T-cell (primary cell): Measurements from ENCODE around the gene CRTAC1. TPM values are rescaled to one million over a fixed set of nuclear protein-coding genes. Genes with fewer than 3 reads are reported as not detected.

Experiments used
- ATAC-seq, 4 experiments: fragments of 200-7000 bp in 3 of 4; fragments of 150-1000 bp in 1 of 4; cut with Tn5 transposase; replicated peaks in 1 of 4; 1 replicate in 3 of 4; 2 replicates in 1 of 4; pipeline ENCODE4 v1.10.0; 2021; ENCODE audit warnings: moderate library complexity in 3 of 4, mild to moderate bottlenecking in 2 of 4, moderate number of reproducible peaks in 1 of 4
- CTCF ChIA-PET, 2 donors: fragments of 300-600 bp; sonication (Branson Sonifier 250); formaldehyde crosslinking; loops; one replicate each; lab custom pipeline; 2022; ENCODE audit warnings: antibody characterized with exemption in 2 of 2; lab: Charles Lee
- POLR2A ChIA-PET, 2 donors: fragments of 300-600 bp; sonication (Branson Sonifier 250); formaldehyde crosslinking; loops; one replicate each; lab custom pipeline; 2022; ENCODE audit warnings: antibody characterized with exemption in 2 of 2; lab: Charles Lee
- DNase-seq, 35 experiments: peaks; one replicate each; pipeline versions ENCODE4 v3.0.0 to v3.0.0-alpha.2; 2013 to 2023
- H3K27ac ChIP-seq: one replicate; pipeline ENCODE4 v1.5.1; 2013; ENCODE audit warnings: low read length
- H3K27me3 ChIP-seq, 2 experiments: replicated peaks in 1 of 2; 1 replicate in 1 of 2; 2 replicates in 1 of 2; pipeline versions ENCODE4 v1.6.1 to v1.7.0; 2013; ENCODE audit warnings: low read length in 1 of 2, mixed read lengths in 1 of 2; ENCODE audit not compliant: control insufficient read depth in 2 of 2, insufficient read depth in 2 of 2; ENCODE audit errors: extremely low read depth in 1 of 2
- H3K36me3 ChIP-seq, 2 donors: 1 replicate in 1 of 2; 2 replicates in 1 of 2; pipeline versions ENCODE4 v1.6.1 to v1.7.0; 2013; ENCODE audit warnings: low read length in 1 of 2; ENCODE audit not compliant: control insufficient read depth in 2 of 2, insufficient read depth in 1 of 2; ENCODE audit errors: extremely low read depth in 1 of 2
- H3K4me1 ChIP-seq, 2 experiments: 1 replicate in 1 of 2; 2 replicates in 1 of 2; pipeline versions ENCODE4 v1.6.1 to v1.7.0; 2013; ENCODE audit warnings: low read length in 2 of 2, mixed read lengths in 1 of 2; ENCODE audit not compliant: insufficient read depth in 2 of 2, control insufficient read depth in 1 of 2; ENCODE audit errors: extremely low read depth in 1 of 2
- H3K4me3 ChIP-seq, 2 donors: 1 replicate in 1 of 2; 2 replicates in 1 of 2; pipeline versions ENCODE4 v1.5.1 to v1.7.0; 2013; ENCODE audit warnings: mild to moderate bottlenecking in 2 of 2, low read length in 1 of 2, moderate library complexity in 1 of 2; ENCODE audit not compliant: control insufficient read depth in 1 of 2; ENCODE audit errors: extremely low read depth in 1 of 2
- H3K9me3 ChIP-seq: 2 replicates; pipeline ENCODE4 v1.7.0; 2013
- H3K27ac Mint-ChIP-seq, 2 donors: one replicate each; pipeline ENCODE4 v1.8.0; 2020 to 2021; ENCODE audit warnings: mild to moderate bottlenecking in 2 of 2, mixed read lengths in 2 of 2
- H3K27me3 Mint-ChIP-seq, 2 donors: one replicate each; pipeline ENCODE4 v1.8.0; 2021 to 2022; ENCODE audit warnings: mixed read lengths in 2 of 2
- H3K36me3 Mint-ChIP-seq: one replicate; pipeline ENCODE4 v1.8.0; 2021; ENCODE audit warnings: mixed read lengths
- H3K4me1 Mint-ChIP-seq, 3 donors: one replicate each; pipeline ENCODE4 v1.8.0; 2020 to 2022; ENCODE audit warnings: mixed read lengths in 3 of 3, mild to moderate bottlenecking in 1 of 3
- H3K4me3 Mint-ChIP-seq, 3 donors: one replicate each; pipeline ENCODE4 v1.8.0; 2020 to 2022; ENCODE audit warnings: mild to moderate bottlenecking in 3 of 3, mixed read lengths in 3 of 3, moderate library complexity in 3 of 3
- H3K9me3 Mint-ChIP-seq, 3 donors: one replicate each; pipeline ENCODE4 v1.8.0; 2020 to 2022; ENCODE audit warnings: mixed read lengths in 3 of 3
- WGBS: methylation state at CpG from one replicate; pipeline ENCODE4 v1.1.5; 2013; ENCODE audit warnings: missing lambda C conversion rate; ENCODE audit not compliant: insufficient coverage; 5-methylcytosine and 5-hydroxymethylcytosine counted together
- total RNA-seq, 35 experiments: library from RNA in 6 of 35; stranded (reverse) in 6 of 35; fragments of 120-200 nt in 1 of 35; gene quantifications; one replicate each; pipeline versions ENCODE4 v1.2.1 to v1.2.4 and lab custom pipeline; 2013 to 2026

CRTAC1 gene
- total RNA-seq, 5 donors from 2014 or later (not counting 1 experiment from before 2014, with no cell fraction given) = 0.20 to 0.22 TPM; not detected in 3

DNA sequence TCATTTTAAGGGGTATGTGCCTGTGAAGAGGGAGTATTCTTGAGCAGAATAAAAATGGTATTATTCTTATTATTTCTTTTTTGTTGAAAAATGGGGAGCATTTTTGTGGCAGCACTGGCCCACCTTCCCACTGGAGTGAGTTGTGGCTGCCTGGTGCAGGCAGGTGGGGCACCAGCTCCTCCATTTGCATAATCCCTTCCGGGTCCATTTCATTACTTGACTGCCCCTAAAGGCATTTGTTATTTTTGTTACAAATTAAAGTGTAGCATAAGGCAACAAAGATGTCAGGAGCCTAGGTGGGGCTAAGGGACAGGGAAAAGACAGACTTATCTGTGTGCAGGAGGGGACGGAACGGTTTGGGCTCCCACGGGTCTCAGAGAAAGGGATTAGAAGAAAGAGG is 154.0 kb downstream of the CRTAC1 start:
- H3K9me3 Mint-ChIP-seq = no peaks in the 10 kb centered on the region
- no peak overlapping the region for H3K27ac Mint-ChIP-seq
- ChIA-PET CTCF (interaction anchor here in 1 of 2 donors (0.6 to 2.4 kb wide), 2 partner anchors 82 to 84 kb away, joined by 5 to 8 read pairs; no protein-coding TSS in a partner anchor), POLR2A (interaction anchor here in 1 of 2 donors (0.6 kb wide), 1 partner anchor 11 kb away, joined by 3 read pairs; no protein-coding TSS in a partner anchor)
- Histone ChIP-seq H3K4me3 (no peak overlapping the region), H3K27ac (no peak overlapping the region), H3K4me1 (no peaks in the 10 kb centered on the region), H3K27me3 (peaks cover 0 to 29% of the 10 kb centered on the region in 2 experiments), H3K36me3 (no peaks in the 10 kb centered on the region), H3K9me3 (no peaks in the 10 kb centered on the region)
- peaks cover 19 to 21% of the 10 kb centered on the region in 2 donors for H3K27me3 Mint-ChIP-seq
- no peak overlapping the region for H3K4me3 Mint-ChIP-seq
- no peak for DNase-seq
- no peaks in the 10 kb centered on the region for H3K36me3 Mint-ChIP-seq
- 88% methylated on average over 4 of the region's 4 CpGs for WGBS
- H3K4me1 Mint-ChIP-seq = no peaks in the 10 kb centered on the region
- no peak for ATAC-seq

GRCh38 chr10:97875391-97875790 is 155.0 kb downstream of the CRTAC1 start:
- Histone ChIP-seq H3K27ac (no peak overlapping the region), H3K4me1 (no peaks in the 10 kb centered on the region), H3K4me3 (no peak overlapping the region), H3K36me3 (no peaks in the 10 kb centered on the region), H3K27me3 (peaks cover 0 to 23% of the 10 kb centered on the region in 2 experiments), H3K9me3 (no peaks in the 10 kb centered on the region)
- no peak for ATAC-seq
- 82% methylated on average over 7 of the region's 7 CpGs for WGBS
- POLR2A ChIA-PET = no interaction called here
- CTCF ChIA-PET = interaction anchor here in 1 of 2 donors (2.4 kb wide), 1 partner anchor 83 kb away, joined by 8 read pairs; no protein-coding TSS in a partner anchor
- Mint-ChIP-seq H3K27me3 (peaks cover 15 to 19% of the 10 kb centered on the region in 2 donors), H3K9me3 (no peaks in the 10 kb centered on the region), H3K27ac (no peak overlapping the region), H3K4me1 (peaks cover 0 to 1% (median 0%) of the 10 kb centered on the region in 3 donors), H3K4me3 (no peak overlapping the region), H3K36me3 (no peaks in the 10 kb centered on the region)
- no peak for DNase-seq

DNA sequence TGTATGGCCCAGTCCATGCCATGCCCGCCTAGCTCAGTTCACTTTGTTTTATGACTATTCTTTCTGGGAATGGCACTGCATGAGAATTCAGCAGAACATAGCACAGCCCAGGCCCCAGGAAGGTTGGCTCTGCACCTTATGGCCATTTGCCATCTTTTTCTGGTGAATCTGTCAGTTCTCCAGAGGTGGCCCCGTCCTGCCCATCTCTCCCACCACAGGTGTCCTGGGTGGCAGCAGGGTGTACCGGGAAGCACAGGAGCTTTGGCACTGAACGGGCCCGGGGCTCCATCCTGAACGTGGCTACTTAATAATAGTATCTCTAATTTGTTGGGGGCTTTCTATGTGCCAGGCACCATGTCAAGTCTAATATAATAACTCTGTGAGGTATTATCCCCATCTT is 156.1 kb downstream of the CRTAC1 start:
- Histone ChIP-seq H3K36me3 (no peaks in the 10 kb centered on the region), H3K4me3 (no peak overlapping the region), H3K4me1 (peaks cover 5 to 10% of the 10 kb centered on the region in 2 experiments), H3K9me3 (no peaks in the 10 kb centered on the region), H3K27ac (no peak overlapping the region), H3K27me3 (peaks cover 0 to 23% of the 10 kb centered on the region in 2 experiments)
- peaks cover 13 to 18% of the 10 kb centered on the region in 2 donors for H3K27me3 Mint-ChIP-seq
- no peaks in the 10 kb centered on the region for H3K9me3 Mint-ChIP-seq
- ChIA-PET POLR2A (interaction anchor here in 1 of 2 donors (0.6 kb wide), 1 partner anchor 645 kb away, joined by 3 read pairs; no protein-coding TSS in a partner anchor), CTCF (interaction anchor here in 1 of 2 donors (1.0 to 2.4 kb wide), 2 partner anchors 82 to 115 kb away, joined by 3 to 8 read pairs; no protein-coding TSS in a partner anchor)
- peaks cover 5 to 7% (median 7%) of the 10 kb centered on the region in 3 donors for H3K4me1 Mint-ChIP-seq
- no peak overlapping the region for H3K27ac Mint-ChIP-seq
- DNase-seq (no peak), ATAC-seq (no peak)
- H3K36me3 Mint-ChIP-seq = no peaks in the 10 kb centered on the region
- no peak overlapping the region for H3K4me3 Mint-ChIP-seq
- WGBS = 70% methylated on average over 2 of the region's 6 CpGs

GRCh38 chr10:97873569-97873968 is 156.9 kb downstream of the CRTAC1 start:
- H3K27ac Mint-ChIP-seq = no peak overlapping the region
- H3K36me3 ChIP-seq = no peaks in the 10 kb centered on the region
- no peaks in the 10 kb centered on the region for H3K9me3 Mint-ChIP-seq
- no peak overlapping the region for H3K27ac ChIP-seq
- peaks cover 0 to 23% of the 10 kb centered on the region in 2 experiments for H3K27me3 ChIP-seq
- H3K4me3 Mint-ChIP-seq = no peak overlapping the region
- H3K4me3 ChIP-seq = no peak overlapping the region
- ChIA-PET POLR2A (interaction anchor here (0.6 kb wide), 2 partner anchors 194 to 644 kb away, joined by 3 read pairs; no protein-coding TSS in a partner anchor), CTCF (interaction anchor here in 1 of 2 donors (1.0 to 1.9 kb wide), 2 partner anchors 82 to 115 kb away, joined by 3 to 7 read pairs; no protein-coding TSS in a partner anchor)
- DNase-seq (no peak), ATAC-seq (no peak)
- no peaks in the 10 kb centered on the region for H3K36me3 Mint-ChIP-seq
- no peaks in the 10 kb centered on the region for H3K9me3 ChIP-seq
- WGBS = 80% methylated on average over 5 of the region's 6 CpGs
- peaks cover 8 to 14% (median 13%) of the 10 kb centered on the region in 3 donors for H3K4me1 Mint-ChIP-seq
- peaks cover 10 to 16% of the 10 kb centered on the region in 2 experiments for H3K4me1 ChIP-seq
- peaks cover 13 to 15% of the 10 kb centered on the region in 2 donors for H3K27me3 Mint-ChIP-seq

- Mint-ChIP-seq H3K36me3 (peaks cover 7% of the 10 kb centered on the region), H3K4me1 (peaks cover 8 to 16% (median 13%) of the 10 kb centered on the region in 3 donors), H3K27me3 (peaks cover 8% of the 10 kb centered on the region in 2 donors), H3K4me3 (no peak overlapping the region), H3K27ac (no peak overlapping the region), H3K9me3 (no peaks in the 10 kb centered on the region)
- Histone ChIP-seq H3K36me3 (no peaks in the 10 kb centered on the region), H3K27me3 (peaks cover 0 to 21% of the 10 kb centered on the region in 2 experiments), H3K27ac (no peak overlapping the region), H3K9me3 (no peaks in the 10 kb centered on the region), H3K4me3 (no peak overlapping the region), H3K4me1 (peaks cover 10 to 20% of the 10 kb centered on the region in 2 experiments)
- no CpG with 5 or more reads among the region's 8 CpGs for WGBS
- ATAC-seq = no peak
- CTCF ChIA-PET = interaction anchor here (1.9 to 3.8 kb wide), 6 partner anchors 11 to 170 kb away, joined by 5 to 36 read pairs (median 8); partner anchors contain the start of gene ZFYVE27 (in 1 of the 2)
- POLR2A ChIA-PET = no interaction called here
- DNase-seq = no peak
These were observed 159.4 kb downstream of the CRTAC1 start for GRCh38 chr10:97870990-97871389.

- no peaks in the 10 kb centered on the region for H3K9me3 Mint-ChIP-seq
- Histone ChIP-seq H3K36me3 (no peaks in the 10 kb centered on the region), H3K9me3 (no peaks in the 10 kb centered on the region), H3K27me3 (peaks cover 0 to 10% of the 10 kb centered on the region in 2 experiments), H3K4me3 (no peak overlapping the region), H3K4me1 (peaks cover 10 to 20% of the 10 kb centered on the region in 2 experiments), H3K27ac (peak overlapping the region; percentile 4)
- ATAC-seq (peak; percentile 98 to 100 (median 99)), DNase-seq (peak; percentile 69 to 89 (median 80))
- 43% methylated on average over 8 of the region's 19 CpGs for WGBS
- peaks cover 0 to 3% of the 10 kb centered on the region in 2 donors for H3K27me3 Mint-ChIP-seq
- peak overlapping the region; percentile 84 to 86 for H3K27ac Mint-ChIP-seq
- H3K36me3 Mint-ChIP-seq = peaks cover 18% of the 10 kb centered on the region
- peak overlapping the region in 2 of 3 donors; percentile 9 to 22 for H3K4me3 Mint-ChIP-seq
- H3K4me1 Mint-ChIP-seq = peaks cover 8 to 16% (median 13%) of the 10 kb centered on the region in 3 donors
- CTCF ChIA-PET = interaction anchor here (0.5 to 3.8 kb wide), 18 partner anchors 9 to 833 kb away, joined by 3 to 36 read pairs (median 6); partner anchors contain the start of genes AVPI1 (in 1 of the 2), GOLGA7B (in 1 of the 2) and ZFYVE27 (in 1 of the 2)
- POLR2A ChIA-PET = no interaction called here
These were observed 161.1 kb downstream of the CRTAC1 start for GRCh38 chr10:97869091-97870042.
